ENCODE results near the gene DAZ4. TPM values are rescaled to one million over a fixed set of nuclear protein-coding genes. Genes with fewer than 3 reads are reported as not detected.
"Not testable (repeated sequence)": the region's sequence is repeated elsewhere in the genome, so short reads cannot be mapped to it uniquely, and the experiment has no call there.

DAZ4 gene, protein sequence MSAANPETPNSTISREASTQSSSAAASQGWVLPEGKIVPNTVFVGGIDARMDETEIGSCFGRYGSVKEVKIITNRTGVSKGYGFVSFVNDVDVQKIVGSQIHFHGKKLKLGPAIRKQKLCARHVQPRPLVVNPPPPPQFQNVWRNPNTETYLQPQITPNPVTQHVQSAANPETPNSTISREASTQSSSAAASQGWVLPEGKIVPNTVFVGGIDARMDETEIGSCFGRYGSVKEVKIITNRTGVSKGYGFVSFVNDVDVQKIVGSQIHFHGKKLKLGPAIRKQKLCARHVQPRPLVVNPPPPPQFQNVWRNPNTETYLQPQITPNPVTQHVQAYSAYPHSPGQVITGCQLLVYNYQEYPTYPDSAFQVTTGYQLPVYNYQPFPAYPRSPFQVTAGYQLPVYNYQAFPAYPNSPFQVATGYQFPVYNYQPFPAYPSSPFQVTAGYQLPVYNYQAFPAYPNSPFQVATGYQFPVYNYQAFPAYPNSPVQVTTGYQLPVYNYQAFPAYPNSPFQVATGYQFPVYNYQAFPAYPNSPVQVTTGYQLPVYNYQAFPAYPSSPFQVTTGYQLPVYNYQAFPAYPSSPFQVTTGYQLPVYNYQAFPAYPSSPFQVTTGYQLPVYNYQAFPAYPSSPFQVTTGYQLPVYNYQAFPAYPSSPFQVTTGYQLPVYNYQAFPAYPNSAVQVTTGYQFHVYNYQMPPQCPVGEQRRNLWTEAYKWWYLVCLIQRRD
- polyA plus RNA-seq (2014; cell fraction: cytosol; rRNA removed) = not detected in 2 replicates
- polyA plus RNA-seq (2014; cell fraction: nucleus; rRNA removed) = not detected in 2 replicates

DNA sequence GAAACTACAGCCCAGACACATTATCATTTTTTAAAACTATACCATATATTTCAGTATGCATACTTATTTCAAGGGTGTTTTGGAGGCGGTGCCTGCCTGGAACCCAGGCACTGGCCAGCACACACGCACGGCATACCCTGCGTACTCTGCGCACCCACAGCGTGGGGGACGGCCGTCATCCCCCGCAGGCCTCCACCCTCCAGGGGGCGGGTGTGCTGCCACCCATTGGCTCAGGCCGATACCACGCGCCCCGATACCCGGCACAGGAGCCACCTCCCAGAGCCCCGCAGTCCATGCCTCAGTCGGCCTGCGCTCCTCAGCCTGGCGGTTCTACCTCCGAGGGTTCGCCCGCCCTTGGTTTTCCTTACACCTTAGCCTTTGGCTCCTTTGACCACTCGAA lies at the start of gene DAZ4:
Gene DAZ4 (plus strand): TSS at position 301 of the 400 bp plus-strand sequence. CDS start 208 bp downstream, outside the sequence.
- not testable (repeated sequence) for DNase-seq (ENCODE audit: low spot score)

DNA sequence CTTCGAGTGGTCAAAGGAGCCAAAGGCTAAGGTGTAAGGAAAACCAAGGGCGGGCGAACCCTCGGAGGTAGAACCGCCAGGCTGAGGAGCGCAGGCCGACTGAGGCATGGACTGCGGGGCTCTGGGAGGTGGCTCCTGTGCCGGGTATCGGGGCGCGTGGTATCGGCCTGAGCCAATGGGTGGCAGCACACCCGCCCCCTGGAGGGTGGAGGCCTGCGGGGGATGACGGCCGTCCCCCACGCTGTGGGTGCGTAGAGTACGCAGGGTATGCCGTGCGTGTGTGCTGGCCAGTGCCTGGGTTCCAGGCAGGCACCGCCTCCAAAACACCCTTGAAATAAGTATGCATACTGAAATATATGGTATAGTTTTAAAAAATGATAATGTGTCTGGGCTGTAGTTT lies 20.4 kb upstream of the DAZ4 start, which contains the start of gene DAZ3:
Gene DAZ3 (minus strand): TSS at position 101 of the 400 bp plus-strand sequence. CDS start 208 bp downstream, outside the sequence.
- not testable (repeated sequence) for DNase-seq (ENCODE audit: low spot score)

DNA sequence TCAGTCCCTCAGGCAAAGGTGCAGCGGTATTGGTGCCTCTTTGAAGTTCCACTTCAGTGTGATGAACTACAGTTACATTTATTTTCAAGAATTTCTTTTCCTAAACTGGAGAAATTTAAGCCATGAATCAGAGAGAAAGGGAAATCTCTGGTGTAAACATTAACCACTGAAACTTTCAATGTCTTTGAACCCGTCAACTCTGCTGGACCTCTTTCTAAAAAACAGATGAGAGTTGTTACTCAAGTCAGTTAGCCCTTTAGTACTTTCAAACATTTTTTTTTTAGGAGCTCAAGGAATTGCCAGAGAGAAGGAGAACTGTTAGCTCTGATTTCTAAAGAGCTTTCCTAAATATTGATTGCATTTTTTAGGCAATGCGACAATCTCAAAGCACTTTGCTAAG lies 11.9 kb upstream of the DAZ4 start:
- not testable (repeated sequence) for DNase-seq (ENCODE audit: low spot score)

DNA sequence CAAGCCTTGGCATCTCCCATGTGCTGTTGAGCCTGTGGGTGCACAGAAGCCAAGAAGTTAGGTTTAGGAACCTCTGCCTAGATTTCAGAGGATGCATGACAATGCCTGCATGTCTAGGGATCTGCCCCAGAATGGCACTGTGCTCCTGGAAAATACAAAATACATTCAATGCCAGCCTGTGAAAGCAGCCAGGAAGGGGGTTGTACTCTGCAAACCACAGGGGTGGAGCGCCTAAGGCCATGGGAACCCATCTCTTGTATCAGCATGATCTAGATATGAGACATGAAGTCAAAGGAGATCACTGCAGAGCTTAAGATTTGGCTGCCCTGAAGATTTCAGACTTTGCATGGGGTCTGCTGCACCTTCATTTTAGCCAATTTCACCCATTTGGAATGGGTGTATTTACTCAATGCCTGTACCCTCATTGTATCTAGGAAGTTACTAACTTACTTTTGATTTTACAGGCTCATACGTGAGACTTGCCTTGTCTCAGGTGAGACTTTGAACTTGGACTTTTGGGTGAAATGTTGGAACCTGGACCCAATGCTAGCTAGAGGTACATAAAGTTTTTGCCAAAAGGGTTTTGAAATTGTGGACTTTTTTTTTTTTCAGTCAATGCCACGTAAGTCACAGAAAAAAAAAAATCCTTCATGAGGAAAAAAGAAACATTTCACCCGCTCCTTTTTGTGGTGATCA lies 9.4 kb upstream of the DAZ4 start:
- not testable (repeated sequence) for DNase-seq (ENCODE audit: low spot score)

DNA sequence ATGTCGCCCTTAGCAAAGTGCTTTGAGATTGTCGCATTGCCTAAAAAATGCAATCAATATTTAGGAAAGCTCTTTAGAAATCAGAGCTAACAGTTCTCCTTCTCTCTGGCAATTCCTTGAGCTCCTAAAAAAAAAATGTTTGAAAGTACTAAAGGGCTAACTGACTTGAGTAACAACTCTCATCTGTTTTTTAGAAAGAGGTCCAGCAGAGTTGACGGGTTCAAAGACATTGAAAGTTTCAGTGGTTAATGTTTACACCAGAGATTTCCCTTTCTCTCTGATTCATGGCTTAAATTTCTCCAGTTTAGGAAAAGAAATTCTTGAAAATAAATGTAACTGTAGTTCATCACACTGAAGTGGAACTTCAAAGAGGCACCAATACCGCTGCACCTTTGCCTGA lies 8.7 kb upstream of the DAZ4 start:
- not testable (repeated sequence) for DNase-seq (ENCODE audit: low spot score)

All from SK-N-DZ (cell line).